GM21528 (cell line): Measurements from ENCODE around the gene SFRP5.

Experiments used
- ATAC-seq: cut with Tn5 transposase; IDR thresholded peaks from one replicate; pipeline ENCODE4 v1.9.1; 2021; ENCODE audit warnings: mild to moderate bottlenecking, moderate library complexity; ENCODE audit not compliant: unreplicated experiment, low FRiP score

The SFRP5 gene, protein sequence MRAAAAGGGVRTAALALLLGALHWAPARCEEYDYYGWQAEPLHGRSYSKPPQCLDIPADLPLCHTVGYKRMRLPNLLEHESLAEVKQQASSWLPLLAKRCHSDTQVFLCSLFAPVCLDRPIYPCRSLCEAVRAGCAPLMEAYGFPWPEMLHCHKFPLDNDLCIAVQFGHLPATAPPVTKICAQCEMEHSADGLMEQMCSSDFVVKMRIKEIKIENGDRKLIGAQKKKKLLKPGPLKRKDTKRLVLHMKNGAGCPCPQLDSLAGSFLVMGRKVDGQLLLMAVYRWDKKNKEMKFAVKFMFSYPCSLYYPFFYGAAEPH

DNA sequence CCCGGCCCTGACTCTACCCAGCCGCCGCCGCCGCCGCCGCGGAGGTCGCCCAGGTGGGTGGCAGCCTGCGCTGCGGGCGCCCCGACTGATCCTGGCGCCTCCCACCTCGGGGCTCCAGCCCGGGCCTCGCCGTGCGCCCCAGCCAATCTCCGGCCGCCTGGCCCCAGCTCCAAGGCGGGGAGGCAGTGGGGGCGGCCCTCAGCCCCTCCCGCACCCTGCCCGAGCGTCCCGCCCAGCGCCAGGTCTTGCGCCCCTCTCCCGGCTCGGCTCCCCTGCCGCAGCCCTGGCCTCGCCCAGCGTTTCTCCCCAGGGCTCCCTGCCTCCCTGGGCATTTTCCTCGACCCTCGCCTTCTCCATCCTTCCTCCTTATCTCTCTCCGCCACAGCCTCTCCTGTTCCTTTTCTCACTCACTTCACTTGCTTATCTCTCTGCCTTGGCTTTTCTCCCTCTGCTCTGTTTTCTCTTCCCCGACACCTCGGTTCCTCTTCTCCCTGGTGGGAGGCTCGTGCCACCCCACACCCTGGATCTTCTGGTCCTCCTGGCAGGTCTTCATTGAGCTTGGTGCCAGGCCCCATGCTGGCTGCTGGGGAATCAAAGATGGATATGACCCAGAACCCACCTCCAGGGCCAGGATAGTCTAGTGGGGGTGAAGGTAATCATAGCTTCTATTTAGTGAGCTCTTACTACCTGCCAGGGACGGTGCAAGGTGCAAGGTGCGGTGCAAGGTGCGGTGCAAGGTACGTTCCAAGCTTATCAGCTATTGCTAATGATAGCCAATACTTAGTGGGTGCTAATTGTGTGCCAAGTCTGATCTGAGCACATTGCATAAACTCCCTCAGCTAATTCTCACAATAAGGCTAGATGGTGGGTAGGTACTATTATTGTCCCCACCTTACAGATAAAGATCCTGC lies at the start of gene SFRP5:
TSS of gene SFRP5 (minus strand) at position 87 of the 911 bp plus-strand sequence. CDS start 166 bp downstream, outside the sequence.
- ATAC-seq: no peak

DNA sequence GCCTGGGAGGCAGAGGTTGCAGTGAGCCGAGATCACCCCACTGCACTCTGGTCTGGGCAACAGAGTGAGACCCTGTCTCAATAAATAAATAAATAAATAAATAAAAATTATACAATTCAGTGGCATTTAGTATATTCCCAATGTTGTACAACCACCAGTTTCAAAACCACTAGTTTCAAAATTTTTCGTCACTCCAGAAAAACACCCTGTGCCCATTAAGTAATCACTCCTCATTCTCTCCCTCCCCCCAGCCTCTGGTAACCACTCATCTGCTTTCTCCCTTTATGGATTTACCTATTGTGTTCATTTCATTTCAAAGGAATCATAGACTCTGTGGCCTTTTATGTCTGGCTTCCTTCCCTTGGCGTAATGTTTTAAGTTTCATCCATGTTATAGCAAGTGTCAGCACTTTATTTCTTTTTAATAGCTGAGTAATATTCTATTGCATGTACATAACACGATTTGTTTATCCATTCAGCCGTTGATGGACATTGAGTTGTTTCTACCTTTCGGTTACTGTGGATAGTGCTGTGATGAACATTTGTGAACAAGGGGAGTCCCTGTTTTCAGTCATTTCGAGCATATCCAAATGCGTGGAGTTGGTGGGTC lies 48.4 kb upstream of the SFRP5 start:
- no peak for ATAC-seq

DNA sequence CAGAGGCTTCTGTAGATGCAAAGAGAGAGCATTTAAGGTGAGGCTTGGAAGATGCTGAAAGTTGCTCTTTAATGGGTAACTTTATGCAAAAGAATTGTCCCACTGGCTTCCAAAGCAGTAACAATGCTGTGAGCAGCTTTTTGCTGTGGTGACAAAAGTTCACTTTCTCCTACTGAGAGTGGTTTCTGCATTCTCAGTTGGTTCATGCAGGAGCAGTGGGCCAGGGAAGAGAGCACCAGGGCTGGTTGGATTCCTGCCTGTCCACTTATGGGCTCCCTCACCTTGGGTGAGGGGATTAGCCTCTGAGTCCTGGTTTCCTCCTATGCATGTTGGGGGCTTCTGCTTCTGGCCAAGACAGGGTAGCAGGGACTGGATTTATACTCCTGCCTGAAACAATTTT lies 46.8 kb upstream of the SFRP5 start:
- no peak for ATAC-seq

DNA sequence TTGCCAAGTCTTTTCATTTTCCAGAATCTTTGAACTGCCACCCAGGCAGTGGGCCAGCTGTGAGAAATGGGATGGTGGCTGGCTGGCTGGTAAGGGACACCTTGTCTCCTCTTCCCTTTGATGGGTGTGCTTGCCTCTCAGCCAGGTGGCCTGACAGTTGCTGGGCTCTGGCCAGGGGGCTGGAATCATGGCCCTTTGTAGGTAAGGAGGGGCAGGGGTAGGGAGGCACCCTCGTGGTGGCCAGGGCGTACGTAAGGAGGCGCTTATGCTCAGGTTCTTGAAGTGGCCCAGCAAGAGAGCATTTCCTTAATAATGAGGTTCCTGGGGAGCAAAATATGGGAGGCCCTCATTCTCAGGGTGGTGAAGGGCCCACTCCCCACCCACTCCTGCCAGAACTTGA lies 44.8 kb upstream of the SFRP5 start:
- no peak for ATAC-seq

DNA sequence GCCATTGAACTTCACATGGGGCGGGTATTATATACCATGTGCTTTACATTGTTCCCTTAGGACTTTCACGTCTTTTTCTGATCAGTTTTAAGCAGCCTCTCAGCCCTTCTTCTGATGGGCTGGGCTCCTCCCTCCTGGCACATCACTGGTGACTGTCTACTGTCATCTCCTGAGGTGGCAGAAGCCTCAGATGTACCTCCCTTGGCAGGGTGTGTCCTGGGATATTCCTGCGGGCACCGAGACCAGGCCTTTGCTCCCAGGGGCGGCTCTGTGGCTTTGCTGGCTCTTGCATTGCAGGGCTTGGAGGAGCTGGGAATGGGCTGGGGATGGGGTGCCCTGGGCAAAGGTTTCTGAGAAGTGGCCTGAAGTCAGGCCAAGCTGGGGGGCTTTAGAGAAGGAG lies 43.2 kb upstream of the SFRP5 start:
- ATAC-seq: no peak

DNA sequence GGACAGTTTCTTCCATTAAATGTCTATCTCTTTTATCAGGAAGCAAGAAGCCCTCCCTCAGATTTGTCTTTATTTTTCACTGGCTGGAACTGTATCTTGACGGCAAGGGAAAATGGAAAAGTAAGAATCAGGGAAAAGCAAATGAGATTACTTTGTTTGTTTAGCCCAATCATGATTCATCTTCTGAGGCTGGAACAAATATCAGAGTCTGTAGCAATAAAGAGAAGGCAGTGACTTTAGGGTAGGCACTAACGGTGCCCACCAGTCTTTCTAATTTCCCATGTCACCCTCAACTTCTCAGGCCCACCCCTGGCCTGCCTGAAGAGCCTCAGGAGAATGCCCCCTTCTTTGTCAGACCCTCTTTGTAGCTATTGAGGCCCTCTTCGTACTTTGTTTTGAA lies 41.5 kb upstream of the SFRP5 start:
- no peak for ATAC-seq

DNA sequence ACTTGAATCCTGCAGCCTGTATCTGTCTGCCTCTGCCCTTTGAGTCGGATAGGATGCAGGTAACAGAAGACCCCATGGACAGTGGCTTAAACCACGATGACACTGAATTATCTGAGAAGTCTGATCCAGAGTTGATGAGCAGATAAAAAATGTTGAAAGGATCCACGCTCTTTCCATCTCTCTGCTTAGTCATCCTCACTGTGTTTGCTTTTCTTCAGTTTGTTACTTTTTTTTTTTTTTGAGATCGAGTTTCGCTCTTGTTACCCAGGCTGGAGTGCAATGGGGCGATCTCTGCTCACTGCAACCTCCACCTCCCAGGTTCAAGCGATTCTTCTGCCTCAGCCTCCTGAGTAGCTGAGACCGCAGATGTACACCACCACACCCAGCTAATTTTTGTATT lies 40.9 kb upstream of the SFRP5 start:
- no peak for ATAC-seq

DNA sequence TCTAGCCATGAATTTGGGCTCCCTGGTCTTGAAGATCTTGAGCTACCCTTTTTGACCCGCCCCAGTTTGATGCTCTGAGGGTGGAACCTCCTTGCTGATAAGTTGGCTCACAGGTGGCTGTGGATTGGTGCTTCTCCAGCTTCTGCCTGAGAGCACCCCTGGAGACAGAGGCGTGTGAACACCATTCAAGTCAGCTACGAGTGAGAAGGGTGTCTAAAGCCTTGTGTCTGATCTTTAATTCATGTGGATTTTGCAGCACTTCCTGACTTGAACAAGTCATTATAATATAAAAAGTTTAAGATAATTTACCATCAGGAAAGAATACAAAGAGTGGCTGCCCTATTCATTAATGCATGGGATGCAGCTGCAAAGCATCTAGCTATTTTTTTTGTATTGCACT lies 40.2 kb upstream of the SFRP5 start:
- ATAC-seq: no peak

DNA sequence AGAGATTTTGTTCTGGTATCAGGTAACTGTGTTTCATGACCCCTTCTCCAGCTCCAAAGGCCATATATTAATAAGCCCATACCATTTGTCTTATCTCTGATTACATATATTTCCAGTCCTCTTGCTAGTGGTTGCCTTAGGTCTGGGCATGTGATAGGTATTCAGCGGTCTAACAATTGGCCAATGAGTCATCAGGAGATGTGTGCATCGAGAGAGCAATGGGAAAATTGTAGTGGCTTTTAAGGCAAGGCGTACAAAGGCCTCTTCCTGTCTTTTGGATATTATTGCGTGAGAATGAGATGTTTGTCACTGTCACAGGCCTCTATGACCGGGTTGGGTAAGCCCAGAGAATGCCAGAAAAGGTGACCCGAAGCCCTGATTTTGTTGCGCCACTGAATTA lies 38.6 kb upstream of the SFRP5 start:
- no peak for ATAC-seq

DNA sequence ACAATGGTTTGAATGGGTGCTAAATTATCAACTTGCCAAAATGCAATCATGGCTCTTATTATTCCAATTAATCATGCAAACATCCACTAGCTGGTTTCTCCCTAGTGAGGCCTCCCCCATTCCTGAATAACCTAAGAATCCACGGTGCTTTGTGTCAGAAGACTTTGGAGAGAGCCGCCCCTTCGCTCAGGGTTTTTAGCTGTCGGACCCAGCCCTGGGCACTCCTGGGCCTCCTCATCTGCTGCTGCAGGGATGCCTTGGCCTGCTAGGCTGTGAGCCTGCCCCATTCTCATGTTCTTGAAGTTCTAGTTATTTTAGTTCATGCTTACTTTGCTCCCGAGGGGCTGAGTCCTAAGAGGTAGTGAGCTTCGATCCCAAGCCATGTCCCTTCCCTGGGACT lies 34.1 kb upstream of the SFRP5 start:
- ATAC-seq: no peak

DNA sequence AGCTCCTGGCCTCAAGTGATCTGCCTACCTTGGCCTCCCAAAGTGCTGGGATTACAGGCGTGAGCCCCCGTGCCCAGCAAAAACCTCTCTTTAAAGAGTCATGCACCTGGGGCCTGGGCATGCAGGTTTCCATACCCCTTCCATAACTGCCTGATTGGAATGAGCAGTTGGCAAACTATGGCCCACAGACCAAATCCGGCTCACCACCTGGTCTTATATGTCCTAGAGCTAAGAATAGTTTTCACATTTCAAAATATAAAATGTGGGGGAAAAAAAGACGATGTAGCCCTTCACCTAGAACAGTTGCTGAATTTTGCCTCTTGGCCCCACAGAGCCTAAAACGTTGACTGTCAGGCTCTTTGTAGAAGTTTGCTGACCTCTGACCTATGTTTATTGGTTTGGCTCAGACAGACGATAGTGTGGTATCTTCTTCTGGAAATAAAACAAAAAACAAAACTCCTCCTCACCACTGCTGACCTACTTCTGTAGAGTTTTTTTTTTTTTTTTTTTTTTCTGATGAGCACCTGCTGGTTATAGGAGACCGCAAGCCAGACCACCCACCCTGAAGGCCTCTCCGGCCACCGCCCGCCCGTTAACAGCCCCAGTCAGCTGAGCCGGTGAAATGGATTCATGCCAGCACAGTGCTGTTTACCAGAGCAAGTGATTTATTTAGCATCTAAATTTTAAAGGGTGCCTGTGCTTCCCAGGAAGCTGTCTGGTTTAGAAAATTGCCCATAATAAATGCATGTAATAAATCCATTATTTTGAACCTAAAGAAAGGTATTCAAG lies 33.5 kb upstream of the SFRP5 start:
- ATAC-seq: no peak

DNA sequence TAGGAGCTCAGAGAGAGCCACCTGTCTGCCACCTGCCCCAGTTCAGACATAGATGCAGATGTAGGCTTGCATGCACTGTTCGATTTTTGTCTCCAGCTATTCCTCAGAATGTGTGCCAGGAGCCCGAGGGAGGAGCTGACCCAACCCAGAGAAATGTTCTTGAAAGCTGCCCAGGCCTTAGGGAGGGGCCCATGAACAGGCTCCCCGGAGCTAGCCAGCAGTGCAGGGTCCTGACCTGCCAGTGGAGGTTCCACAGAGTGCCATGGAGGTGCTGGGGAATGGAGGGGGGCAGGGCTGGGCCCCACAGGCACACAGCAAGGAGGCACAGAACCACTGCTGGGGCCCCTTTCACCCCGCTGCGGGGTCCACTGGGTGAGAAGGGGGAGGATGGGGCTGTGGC lies 29.6 kb upstream of the SFRP5 start:
- no peak for ATAC-seq

DNA sequence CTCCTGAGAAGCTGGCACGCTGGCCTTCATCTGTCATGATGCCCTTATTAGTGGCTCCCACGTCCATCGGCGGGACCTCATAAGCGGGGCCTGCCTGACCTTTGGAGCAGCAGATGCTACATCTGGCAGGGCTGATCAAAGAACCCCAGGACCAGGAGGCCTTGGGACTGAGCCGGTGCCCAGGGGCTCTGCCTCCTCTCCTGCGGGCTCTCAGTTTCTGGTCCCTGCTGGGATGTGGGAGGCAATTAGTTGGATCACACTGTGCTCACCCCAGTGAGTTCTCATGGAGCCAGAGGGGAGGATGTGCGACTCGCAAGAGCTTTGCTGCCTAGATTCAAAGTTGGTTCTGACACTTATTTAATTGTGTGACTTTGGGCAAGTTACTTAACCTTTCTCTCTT lies 28.7 kb upstream of the SFRP5 start:
- no peak for ATAC-seq

DNA sequence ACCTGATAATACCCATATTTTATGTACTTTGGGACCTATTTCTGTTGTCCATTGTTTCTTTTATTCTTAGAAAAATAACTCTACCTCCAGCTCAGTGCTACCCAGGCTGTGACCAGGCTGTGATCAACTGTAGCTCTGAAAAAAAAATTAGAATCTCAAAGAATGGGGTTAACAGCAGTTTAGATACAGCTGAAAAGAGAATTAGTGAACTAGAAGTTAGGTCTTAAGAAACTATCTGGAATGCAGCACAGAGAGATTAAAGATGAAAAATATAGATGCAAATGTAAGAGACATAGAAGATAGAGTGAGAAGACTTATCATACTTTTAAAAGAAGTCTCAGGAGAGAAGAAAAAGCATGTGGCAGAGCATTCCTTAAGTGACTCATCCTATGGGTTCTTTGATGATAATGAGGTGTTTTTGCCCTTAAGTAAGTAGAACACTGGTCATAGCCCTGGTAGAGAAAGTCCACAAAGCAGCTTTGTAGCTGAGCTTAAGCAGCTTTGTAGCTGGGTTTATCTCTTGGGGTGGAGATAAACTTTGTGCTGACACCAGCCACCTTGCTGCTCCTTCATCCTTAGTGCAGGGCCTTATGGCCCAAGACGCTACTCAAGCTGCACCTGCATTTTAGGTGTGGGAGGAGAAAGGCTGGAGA lies 27.3 kb upstream of the SFRP5 start:
- ATAC-seq: no peak

DNA sequence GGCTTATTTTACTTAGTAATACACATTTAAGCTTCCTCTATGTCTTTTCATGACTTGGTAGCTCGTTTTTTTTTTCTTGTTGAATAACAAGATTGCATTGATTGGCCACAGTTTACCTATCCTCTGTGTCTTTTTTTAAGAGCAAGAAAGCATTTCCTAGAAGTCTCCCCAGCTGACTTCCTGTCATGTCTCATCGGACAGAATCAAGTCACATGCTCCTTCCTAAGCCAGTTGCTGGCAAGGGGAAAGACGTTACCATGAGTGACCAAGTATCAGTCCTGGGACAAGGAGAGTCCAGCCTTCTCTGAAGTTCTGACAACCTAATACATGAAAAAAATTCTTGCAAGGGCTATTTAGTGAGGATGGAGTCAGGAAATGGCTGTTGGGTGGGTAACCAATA lies 24.9 kb upstream of the SFRP5 start:
- no peak for ATAC-seq

DNA sequence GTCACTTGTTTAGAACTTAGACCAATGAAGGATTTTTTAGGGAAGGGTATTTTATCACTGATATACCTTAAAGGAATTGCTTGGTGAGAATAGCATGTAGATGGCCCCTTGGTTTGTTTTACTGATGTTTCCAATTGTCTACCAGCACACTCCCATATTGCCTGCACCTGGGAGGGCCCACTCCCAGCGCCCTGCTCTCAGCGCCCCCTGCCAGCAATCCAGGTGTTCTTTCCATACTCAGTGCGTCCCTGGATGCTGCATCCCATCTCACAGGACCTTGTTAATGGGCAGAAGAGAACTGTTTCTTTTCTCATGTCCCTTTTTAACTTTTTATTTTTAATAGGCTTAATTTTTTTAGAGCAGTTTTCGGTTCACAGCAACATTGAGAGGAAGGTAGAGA lies 24.1 kb upstream of the SFRP5 start:
- ATAC-seq: no peak

DNA sequence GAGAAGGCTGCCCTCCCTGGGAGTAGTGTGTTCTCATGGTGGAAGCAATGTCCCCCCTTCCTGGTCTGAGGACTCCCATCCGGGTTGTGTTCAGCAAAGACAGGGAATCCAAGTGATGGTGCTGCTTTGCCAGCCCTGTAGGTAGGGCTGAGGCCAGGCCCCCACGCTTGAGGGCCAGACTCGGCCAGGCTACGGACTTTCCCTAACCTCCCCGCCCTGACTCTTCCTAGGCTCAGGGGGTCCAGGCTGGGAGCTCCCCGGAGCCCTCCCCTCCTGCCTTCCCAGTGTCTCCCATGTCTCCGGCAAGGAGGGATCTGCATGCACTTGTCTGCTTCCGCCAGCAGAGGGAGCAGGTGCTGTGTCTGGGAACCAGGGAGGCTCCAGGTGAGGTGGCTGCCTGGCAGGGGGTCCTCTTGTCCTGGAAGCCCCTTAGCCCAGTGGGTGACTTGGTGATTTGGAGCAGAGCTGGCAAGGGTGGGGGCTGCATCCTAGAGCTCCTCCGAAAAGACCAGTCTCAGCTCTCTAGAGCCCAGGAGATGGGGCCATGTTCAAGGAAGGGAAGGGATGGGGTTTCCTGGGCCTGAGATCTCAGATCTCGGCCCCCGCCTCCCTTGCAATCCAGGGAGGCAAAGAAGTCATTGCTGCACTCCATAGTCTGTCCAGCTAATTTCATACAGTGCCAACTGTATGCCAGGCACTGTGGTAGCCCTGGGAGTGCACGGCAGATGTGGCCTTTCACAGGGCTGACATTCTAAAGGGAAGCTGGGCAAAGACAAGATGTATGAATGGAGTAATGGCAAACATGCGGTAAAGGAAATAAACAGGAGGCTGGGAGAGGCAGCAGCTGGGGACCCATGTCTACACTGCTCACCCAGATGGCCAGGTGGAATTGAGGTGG lies 20.3 kb upstream of the SFRP5 start:
- ATAC-seq: no peak

DNA sequence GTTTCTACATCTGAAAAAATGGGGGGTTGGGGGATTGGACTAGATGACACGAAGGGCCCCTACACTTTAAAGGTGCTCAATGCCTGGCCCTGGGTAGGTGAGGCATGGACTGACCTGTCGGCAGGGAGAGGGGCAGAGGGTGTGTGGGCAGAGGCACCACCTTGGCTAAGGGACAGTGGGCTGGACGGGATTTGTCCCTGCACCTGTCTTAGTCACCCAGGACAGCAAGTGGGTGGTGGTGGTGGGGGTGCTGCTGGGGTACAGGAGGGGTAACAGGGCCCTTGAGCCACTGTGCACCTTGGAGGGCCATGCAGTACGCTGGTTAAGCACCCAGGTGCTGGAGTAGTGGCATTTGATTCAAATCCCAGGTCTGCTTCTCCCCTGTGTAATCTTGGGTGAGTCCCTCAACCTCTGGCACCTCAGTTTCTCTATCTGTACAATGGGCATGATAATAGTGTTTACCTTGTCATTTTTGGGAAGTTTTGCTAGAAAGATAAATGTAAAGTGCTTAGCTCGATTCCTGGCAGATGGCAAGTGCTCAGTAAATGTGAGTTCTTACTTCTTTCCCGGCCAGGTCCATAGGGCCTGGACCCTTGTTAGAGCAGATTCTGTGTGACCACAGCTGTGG lies 18.1 kb upstream of the SFRP5 start:
- no peak for ATAC-seq
